ENCODE data around the gene CAPN10. TPM values are rescaled to one million over a fixed set of nuclear protein-coding genes. Genes with fewer than 3 reads are reported as not detected.

The CAPN10 gene
- total RNA-seq, 1 donor from 2014 or later, result 24.9 TPM

GRCh38 chr2:240588669-240589068 is 2.1 kb downstream of the CAPN10 start:
- Histone ChIP-seq H3K4me2 (ENCODE audit: low read length) (peak overlapping the region; percentile 98), H3K27me3 (ENCODE audit: insufficient read depth, low read length) (no peaks in the 10 kb centered on the region), H3K79me2 (ENCODE audit: insufficient read depth, low read length) (peaks cover 82% of the 10 kb centered on the region), H3K9ac (ENCODE audit: low read length) (no peak overlapping the region), H3K9me3 (ENCODE audit: insufficient read depth, low read depth, low read length) (no peaks in the 10 kb centered on the region), H3K4me3 (ENCODE audit: insufficient read depth, low read depth, low read length) (no peak overlapping the region), H4K20me1 (ENCODE audit: insufficient read depth, low read length) (peaks cover 82% of the 10 kb centered on the region), H3K4me1 (ENCODE audit: insufficient read depth, low read length) (peaks cover 35% of the 10 kb centered on the region), H3K36me3 (ENCODE audit: insufficient read depth, low read length) (peaks cover 4% of the 10 kb centered on the region), H3K27ac (ENCODE audit: low read depth, low read length) (no peak overlapping the region), H2AFZ (ENCODE audit: low read depth, low read length) (no peak overlapping the region)
- TF ChIP-seq EZH2 (IDR thresholded peaks at IDR 0.05; ENCODE audit: insufficient read depth, low read length) (no peak), CTCF (IDR thresholded peaks at IDR 0.05; ENCODE audit: insufficient read depth, low read depth, low read length) (no peak)
- FAIRE-seq (no peak), DNase-seq (ENCODE audit: low read depth) (no peak)
- peak overlapping the region; percentile 89 for H3K4me3 Mint-ChIP-seq (ENCODE audit: unreplicated experiment)
- no peak overlapping the region for H3K27ac Mint-ChIP-seq (ENCODE audit: unreplicated experiment)
- no peaks in the 10 kb centered on the region for H3K9me3 Mint-ChIP-seq (ENCODE audit: unreplicated experiment)
- H3K27me3 Mint-ChIP-seq (ENCODE audit: low read depth, unreplicated experiment), result no peaks in the 10 kb centered on the region
- H3K36me3 Mint-ChIP-seq (ENCODE audit: low read depth, unreplicated experiment), result no peaks in the 10 kb centered on the region
- peaks cover 28% of the 10 kb centered on the region for H3K4me1 Mint-ChIP-seq (ENCODE audit: low read depth, unreplicated experiment)

- Histone ChIP-seq H3K9ac (ENCODE audit: low read length) (no peak overlapping the region), H2AFZ (ENCODE audit: low read depth, low read length) (no peak overlapping the region), H3K27me3 (ENCODE audit: insufficient read depth, low read length) (no peaks in the 10 kb centered on the region), H3K4me1 (ENCODE audit: insufficient read depth, low read length) (peaks cover 34% of the 10 kb centered on the region), H3K9me3 (ENCODE audit: insufficient read depth, low read depth, low read length) (no peaks in the 10 kb centered on the region), H3K4me2 (ENCODE audit: low read length) (no peak overlapping the region), H4K20me1 (ENCODE audit: insufficient read depth, low read length) (peaks cover 84% of the 10 kb centered on the region), H3K79me2 (ENCODE audit: insufficient read depth, low read length) (peaks cover 78% of the 10 kb centered on the region), H3K27ac (ENCODE audit: low read depth, low read length) (no peak overlapping the region), H3K4me3 (ENCODE audit: insufficient read depth, low read depth, low read length) (no peak overlapping the region), H3K36me3 (ENCODE audit: insufficient read depth, low read length) (peaks cover 4% of the 10 kb centered on the region)
- Mint-ChIP-seq H3K27me3 (ENCODE audit: low read depth, unreplicated experiment) (no peaks in the 10 kb centered on the region), H3K4me3 (ENCODE audit: unreplicated experiment) (no peak overlapping the region), H3K9me3 (ENCODE audit: unreplicated experiment) (no peaks in the 10 kb centered on the region), H3K36me3 (ENCODE audit: low read depth, unreplicated experiment) (no peaks in the 10 kb centered on the region), H3K4me1 (ENCODE audit: low read depth, unreplicated experiment) (peaks cover 27% of the 10 kb centered on the region), H3K27ac (ENCODE audit: unreplicated experiment) (no peak overlapping the region)
- FAIRE-seq (no peak), DNase-seq (ENCODE audit: low read depth) (no peak)
- TF ChIP-seq EZH2 (IDR thresholded peaks at IDR 0.05; ENCODE audit: insufficient read depth, low read length), result no peak
- no peak for TF ChIP-seq CTCF (IDR thresholded peaks at IDR 0.05; ENCODE audit: insufficient read depth, low read depth, low read length)
Observed at GRCh38 chr2:240589375-240589774, 2.8 kb downstream of the CAPN10 start.

- Histone ChIP-seq H2AFZ (ENCODE audit: low read depth, low read length) (no peak overlapping the region), H3K27me3 (ENCODE audit: insufficient read depth, low read length) (no peaks in the 10 kb centered on the region), H3K36me3 (ENCODE audit: insufficient read depth, low read length) (peaks cover 4% of the 10 kb centered on the region), H3K79me2 (ENCODE audit: insufficient read depth, low read length) (peaks cover 74% of the 10 kb centered on the region), H3K27ac (ENCODE audit: low read depth, low read length) (no peak overlapping the region), H3K4me2 (ENCODE audit: low read length) (no peak overlapping the region), H3K9me3 (ENCODE audit: insufficient read depth, low read depth, low read length) (no peaks in the 10 kb centered on the region), H4K20me1 (ENCODE audit: insufficient read depth, low read length) (peaks cover 84% of the 10 kb centered on the region), H3K9ac (ENCODE audit: low read length) (no peak overlapping the region), H3K4me3 (ENCODE audit: insufficient read depth, low read depth, low read length) (no peak overlapping the region), H3K4me1 (ENCODE audit: insufficient read depth, low read length) (peaks cover 28% of the 10 kb centered on the region)
- Mint-ChIP-seq H3K4me1 (ENCODE audit: low read depth, unreplicated experiment) (peaks cover 21% of the 10 kb centered on the region), H3K4me3 (ENCODE audit: unreplicated experiment) (no peak overlapping the region), H3K27me3 (ENCODE audit: low read depth, unreplicated experiment) (no peaks in the 10 kb centered on the region), H3K27ac (ENCODE audit: unreplicated experiment) (no peak overlapping the region), H3K36me3 (ENCODE audit: low read depth, unreplicated experiment) (no peaks in the 10 kb centered on the region), H3K9me3 (ENCODE audit: unreplicated experiment) (no peaks in the 10 kb centered on the region)
- FAIRE-seq (no peak), DNase-seq (ENCODE audit: low read depth) (no peak)
- TF ChIP-seq CTCF (IDR thresholded peaks at IDR 0.05; ENCODE audit: insufficient read depth, low read depth, low read length) (no peak), EZH2 (IDR thresholded peaks at IDR 0.05; ENCODE audit: insufficient read depth, low read length) (no peak)
Observed at GRCh38 chr2:240589850-240590525, 3.5 kb downstream of the CAPN10 start.
